HepG2 (cell line): ENCODE data around the gene OSR1. TPM values are rescaled to one million over a fixed set of nuclear protein-coding genes. Genes with fewer than 3 reads are reported as not detected.

Experiments used
- ARNT ChIP-seq: fragments of 450-650 bp; IDR thresholded peaks from 2 replicates; pipeline ENCODE4 v1.6.1; 2017
- HNRNPK ChIP-seq: fragments of 200-400 bp; formaldehyde crosslinking; IDR thresholded peaks from 2 replicates; pipeline ENCODE4 v1.6.1; 2018; ENCODE audit warnings: low read length, low read depth, moderate library complexity, mild to moderate bottlenecking; ENCODE audit not compliant: poor library complexity, severe bottlenecking
- MIER2 ChIP-seq: IDR thresholded peaks from 2 replicates; pipeline ENCODE4 v1.6.1; 2016; ENCODE audit warnings: missing biosample characterization, missing genetic modification reagents
- MTA3 ChIP-seq: sonication (generic); formaldehyde crosslinking; IDR thresholded peaks from 2 replicates; pipeline ENCODE4 v1.4.0; 2020; ENCODE audit warnings: missing genetic modification reagents
- PBX2 ChIP-seq: IDR thresholded peaks from 2 replicates; pipeline ENCODE4 v1.6.1; 2016; ENCODE audit warnings: control low read depth
- SOX13 ChIP-seq, 3 experiments: fragments of 450-650 bp in 1 of 3; sonication (generic) in 1 of 3; formaldehyde crosslinking in 1 of 3; IDR thresholded peaks in 2 of 3; conservative IDR thresholded peaks in 1 of 3; 2 replicates each; pipeline versions ENCODE4 v1.5.0 to v1.6.1; 2016 to 2020; ENCODE audit warnings: antibody characterized with exemption in 1 of 3, mild to moderate bottlenecking in 1 of 3, missing compliant biosample characterization in 1 of 3, missing genetic modification reagents in 1 of 3, moderate library complexity in 1 of 3
- XBP1 ChIP-seq: sonication (generic); formaldehyde crosslinking; IDR thresholded peaks from 2 replicates; pipeline ENCODE4 v1.5.0; 2020; ENCODE audit warnings: missing genetic modification reagents
- polyA plus RNA-seq, 8 experiments: library from polyadenylated mRNA; depleted of rRNA in 3 of 8; stranded (reverse) in 7 of 8; unstranded in 1 of 8; fragments of >200 nt; fragmentation: Illumina TruSeq in 4 of 8; extraction: Trizol in 4 of 8; gene quantifications; 2 replicates each; pipeline versions ENCODE4 v1.2.1 to v1.2.3, GENCODE V29; 2011 to 2016; ENCODE audit warnings: low read depth in 4 of 8, missing spikeins in 1 of 8, mixed read lengths in 1 of 8; ENCODE audit not compliant: insufficient read depth in 1 of 8
- total RNA-seq, 5 experiments: library from RNA; depleted of rRNA; stranded (reverse); fragments of >200 nt; fragmentation: Illumina TruSeq; extraction: Trizol; gene quantifications; 2 replicates each; pipeline ENCODE4 v1.2.3, GENCODE V29; 2016; ENCODE audit warnings: low read depth in 1 of 5
- TF ChIP-seq, protein P1 (sequence below): sonication (generic); IDR thresholded peaks from 2 replicates; pipeline ENCODE4 v1.6.1; 2016; ENCODE audit warnings: low read depth, borderline replicate concordance
- TF ChIP-seq, protein P2 (sequence below), 2 experiments: fragments of 450-650 bp in 1 of 2; sonication (generic) in 1 of 2; formaldehyde crosslinking in 1 of 2; IDR thresholded peaks; 2 replicates each; pipeline versions ENCODE4 v1.6.1 to v1.8.0; 2016 to 2022; ENCODE audit warnings: antibody characterized with exemption in 1 of 2, mild to moderate bottlenecking in 1 of 2, missing genetic modification reagents in 1 of 2
- TF ChIP-seq, protein P3 (sequence below): sonication (generic); formaldehyde crosslinking; IDR thresholded peaks from 2 replicates; pipeline ENCODE4 v1.9.0; 2021; ENCODE audit warnings: missing genetic modification reagents, borderline replicate concordance

Gene OSR1
- total and polyA plus RNA-seq, 2 of the 13 experiments (the other 11 are each of a cell fraction or from before 2014, with no cell fraction given) = 0.63 to 1.1 TPM

GRCh38 chr2:19349911-19350677 lies 8.3 kb downstream of the OSR1 start (continued):
- TF ChIP-seq HNRNPK (no peak), PBX2 (CRISPR knock-in tag) (no peak), XBP1 (CRISPR knock-in tag) (no peak), MTA3 (CRISPR knock-in tag) (no peak), SOX13 (IDR thresholded peaks at IDR 0.05) (no peak), SOX13 (CRISPR knock-in tag; conservative IDR thresholded peaks at IDR 0.05 in 1 of 2, IDR thresholded peaks at IDR 0.05 in 1 of 2) (no peak), MIER2 (CRISPR knock-in tag) (no peak), ARNT (no peak)
- TF ChIP-seq, protein P1, sequence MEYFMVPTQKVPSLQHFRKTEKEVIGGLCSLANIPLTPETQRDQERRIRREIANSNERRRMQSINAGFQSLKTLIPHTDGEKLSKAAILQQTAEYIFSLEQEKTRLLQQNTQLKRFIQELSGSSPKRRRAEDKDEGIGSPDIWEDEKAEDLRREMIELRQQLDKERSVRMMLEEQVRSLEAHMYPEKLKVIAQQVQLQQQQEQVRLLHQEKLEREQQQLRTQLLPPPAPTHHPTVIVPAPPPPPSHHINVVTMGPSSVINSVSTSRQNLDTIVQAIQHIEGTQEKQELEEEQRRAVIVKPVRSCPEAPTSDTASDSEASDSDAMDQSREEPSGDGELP = no peak
- TF ChIP-seq, protein P2, sequence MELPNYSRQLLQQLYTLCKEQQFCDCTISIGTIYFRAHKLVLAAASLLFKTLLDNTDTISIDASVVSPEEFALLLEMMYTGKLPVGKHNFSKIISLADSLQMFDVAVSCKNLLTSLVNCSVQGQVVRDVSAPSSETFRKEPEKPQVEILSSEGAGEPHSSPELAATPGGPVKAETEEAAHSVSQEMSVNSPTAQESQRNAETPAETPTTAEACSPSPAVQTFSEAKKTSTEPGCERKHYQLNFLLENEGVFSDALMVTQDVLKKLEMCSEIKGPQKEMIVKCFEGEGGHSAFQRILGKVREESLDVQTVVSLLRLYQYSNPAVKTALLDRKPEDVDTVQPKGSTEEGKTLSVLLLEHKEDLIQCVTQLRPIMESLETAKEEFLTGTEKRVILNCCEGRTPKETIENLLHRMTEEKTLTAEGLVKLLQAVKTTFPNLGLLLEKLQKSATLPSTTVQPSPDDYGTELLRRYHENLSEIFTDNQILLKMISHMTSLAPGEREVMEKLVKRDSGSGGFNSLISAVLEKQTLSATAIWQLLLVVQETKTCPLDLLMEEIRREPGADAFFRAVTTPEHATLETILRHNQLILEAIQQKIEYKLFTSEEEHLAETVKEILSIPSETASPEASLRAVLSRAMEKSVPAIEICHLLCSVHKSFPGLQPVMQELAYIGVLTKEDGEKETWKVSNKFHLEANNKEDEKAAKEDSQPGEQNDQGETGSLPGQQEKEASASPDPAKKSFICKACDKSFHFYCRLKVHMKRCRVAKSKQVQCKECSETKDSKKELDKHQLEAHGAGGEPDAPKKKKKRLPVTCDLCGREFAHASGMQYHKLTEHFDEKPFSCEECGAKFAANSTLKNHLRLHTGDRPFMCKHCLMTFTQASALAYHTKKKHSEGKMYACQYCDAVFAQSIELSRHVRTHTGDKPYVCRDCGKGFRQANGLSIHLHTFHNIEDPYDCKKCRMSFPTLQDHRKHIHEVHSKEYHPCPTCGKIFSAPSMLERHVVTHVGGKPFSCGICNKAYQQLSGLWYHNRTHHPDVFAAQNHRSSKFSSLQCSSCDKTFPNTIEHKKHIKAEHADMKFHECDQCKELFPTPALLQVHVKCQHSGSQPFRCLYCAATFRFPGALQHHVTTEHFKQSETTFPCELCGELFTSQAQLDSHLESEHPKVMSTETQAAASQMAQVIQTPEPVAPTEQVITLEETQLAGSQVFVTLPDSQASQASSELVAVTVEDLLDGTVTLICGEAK (IDR thresholded peaks at IDR 0.05) = no peak
- TF ChIP-seq, protein P2 (CRISPR knock-in tag; IDR thresholded peaks at IDR 0.05) = no peak
- TF ChIP-seq, protein P3, sequence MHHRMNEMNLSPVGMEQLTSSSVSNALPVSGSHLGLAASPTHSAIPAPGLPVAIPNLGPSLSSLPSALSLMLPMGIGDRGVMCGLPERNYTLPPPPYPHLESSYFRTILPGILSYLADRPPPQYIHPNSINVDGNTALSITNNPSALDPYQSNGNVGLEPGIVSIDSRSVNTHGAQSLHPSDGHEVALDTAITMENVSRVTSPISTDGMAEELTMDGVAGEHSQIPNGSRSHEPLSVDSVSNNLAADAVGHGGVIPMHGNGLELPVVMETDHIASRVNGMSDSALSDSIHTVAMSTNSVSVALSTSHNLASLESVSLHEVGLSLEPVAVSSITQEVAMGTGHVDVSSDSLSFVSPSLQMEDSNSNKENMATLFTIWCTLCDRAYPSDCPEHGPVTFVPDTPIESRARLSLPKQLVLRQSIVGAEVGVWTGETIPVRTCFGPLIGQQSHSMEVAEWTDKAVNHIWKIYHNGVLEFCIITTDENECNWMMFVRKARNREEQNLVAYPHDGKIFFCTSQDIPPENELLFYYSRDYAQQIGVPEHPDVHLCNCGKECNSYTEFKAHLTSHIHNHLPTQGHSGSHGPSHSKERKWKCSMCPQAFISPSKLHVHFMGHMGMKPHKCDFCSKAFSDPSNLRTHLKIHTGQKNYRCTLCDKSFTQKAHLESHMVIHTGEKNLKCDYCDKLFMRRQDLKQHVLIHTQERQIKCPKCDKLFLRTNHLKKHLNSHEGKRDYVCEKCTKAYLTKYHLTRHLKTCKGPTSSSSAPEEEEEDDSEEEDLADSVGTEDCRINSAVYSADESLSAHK (CRISPR knock-in tag) = no peak
